Kasumi-1 (cell line): ENCODE results near the gene RFT1.

Source experiments
- DNase-seq, 2 experiments: peaks; one replicate each; lab custom pipeline; 2025; lab: John Stamatoyannopoulos, UW

RFT1 gene

DNA sequence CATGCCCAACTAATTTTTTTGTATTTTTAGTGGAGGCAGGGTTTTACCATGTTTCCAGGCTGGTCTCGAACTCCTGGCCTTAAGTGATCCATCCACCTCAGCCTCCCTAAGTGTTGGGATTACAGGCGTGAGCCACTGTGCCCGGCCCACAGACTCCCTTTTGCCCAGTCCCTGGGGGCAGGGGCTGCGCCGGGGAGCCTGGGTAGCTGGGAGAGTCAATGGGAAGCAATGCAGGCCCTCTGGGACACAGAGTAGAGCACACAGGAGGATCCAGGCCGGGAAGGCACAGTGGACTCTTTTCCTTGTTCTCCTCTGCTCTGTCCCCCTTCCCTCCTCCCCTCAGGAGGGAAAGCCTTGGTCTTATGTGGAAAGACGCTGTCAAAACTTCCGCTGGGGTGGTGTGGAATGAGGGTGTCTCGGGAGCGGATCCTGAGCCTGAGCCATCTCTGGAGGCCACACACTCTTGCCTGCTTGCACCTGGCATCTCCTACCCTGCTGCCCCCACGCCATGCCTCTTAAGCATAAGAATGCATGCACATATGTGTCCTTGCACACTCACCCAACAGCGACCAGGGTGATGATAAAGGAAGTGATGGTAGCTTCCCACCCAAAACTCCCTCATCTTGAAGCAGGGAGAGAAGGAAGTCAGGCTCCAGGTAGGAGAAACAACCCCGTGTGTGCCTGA is 18.9 kb upstream of the RFT1 start:
- DNase-seq: no peak

DNA sequence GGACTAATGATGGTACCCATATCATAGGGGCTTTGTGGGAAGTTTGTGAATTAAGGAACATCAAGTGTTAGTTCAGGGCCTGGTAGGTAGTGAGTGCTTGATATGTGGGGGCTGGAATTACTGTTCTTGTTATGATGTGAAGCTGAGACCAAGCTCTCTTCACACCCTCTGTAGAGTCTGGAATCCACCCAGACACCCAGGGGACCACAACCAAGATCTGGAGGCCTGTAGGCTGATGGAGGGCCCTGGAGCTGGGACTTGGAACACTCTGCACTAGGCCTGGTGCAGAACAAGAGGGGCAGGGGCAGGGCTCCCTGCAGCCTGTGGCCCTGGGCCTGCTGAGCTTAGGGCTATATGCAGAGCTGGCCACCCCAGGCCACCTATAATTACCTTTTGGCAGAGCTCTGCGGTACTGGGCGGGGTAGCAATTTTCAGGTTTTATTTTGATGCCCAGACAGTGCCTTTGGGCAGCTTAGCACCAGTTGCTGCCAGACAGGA is 17.7 kb upstream of the RFT1 start:
- no peak for DNase-seq

DNA sequence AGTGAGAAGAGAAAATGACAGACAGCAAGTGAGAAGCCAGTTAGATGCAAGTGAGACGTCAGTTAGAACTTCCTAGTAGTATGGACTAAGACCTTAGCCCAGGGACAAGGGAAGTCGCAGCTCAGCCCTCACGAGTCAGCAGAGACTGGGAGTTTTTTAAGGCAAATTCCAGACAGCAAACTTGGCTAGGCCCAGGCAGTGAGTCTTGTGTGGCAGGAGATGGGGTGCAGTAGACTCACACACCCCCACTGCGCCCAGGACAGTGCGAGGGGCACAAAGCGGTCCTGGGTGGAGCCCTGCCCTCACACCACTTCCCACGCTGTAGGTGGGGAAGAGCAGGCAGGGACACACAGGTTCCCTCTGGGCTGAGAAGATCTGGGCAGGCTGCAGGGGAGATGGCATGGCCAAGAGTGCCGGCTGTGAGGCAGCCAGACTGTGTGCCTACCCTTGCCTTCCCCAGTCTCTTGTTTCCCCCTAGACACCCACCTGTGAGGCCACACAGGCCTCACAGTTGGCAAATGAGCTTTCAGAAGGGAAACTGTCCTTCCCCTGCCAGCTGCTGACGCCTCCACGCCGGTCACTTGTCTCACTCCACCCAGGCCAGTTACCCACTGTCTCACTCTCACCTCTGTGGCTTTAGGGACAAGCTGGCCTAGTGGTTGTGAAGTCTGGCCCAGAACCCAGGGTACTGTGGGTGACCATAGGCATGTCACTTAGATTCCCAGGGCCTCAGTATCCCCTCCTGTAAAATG is 17.1 kb upstream of the RFT1 start:
- DNase-seq: no peak

DNA sequence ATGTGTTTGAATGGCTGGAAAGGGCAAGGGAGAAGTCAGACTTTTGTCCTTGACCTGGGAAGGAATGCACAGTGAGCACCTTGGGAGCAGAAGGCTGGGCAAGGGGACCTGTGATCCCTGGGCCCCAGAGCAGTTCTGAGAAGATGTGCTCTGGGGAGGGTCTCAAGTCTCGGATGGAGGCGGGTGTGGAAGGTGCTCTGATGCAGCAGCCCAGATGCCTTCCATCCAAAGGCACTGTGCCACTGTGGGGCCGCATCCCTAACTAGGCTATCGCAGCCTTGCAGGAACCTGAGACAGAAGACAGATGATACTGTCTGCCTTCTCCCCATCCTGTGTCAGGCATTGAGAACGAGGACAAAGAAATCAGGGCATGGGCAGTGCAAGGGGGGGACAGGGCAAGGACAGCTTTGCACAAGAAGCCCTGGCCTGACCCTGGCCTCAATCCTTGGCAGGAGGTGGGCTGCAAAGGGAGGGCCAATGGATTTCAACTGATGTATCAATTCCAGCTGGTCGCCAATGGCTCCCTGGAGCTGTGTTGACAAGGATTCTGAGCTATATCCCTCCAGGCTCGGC is 16.2 kb upstream of the RFT1 start:
- no peak for DNase-seq

DNA sequence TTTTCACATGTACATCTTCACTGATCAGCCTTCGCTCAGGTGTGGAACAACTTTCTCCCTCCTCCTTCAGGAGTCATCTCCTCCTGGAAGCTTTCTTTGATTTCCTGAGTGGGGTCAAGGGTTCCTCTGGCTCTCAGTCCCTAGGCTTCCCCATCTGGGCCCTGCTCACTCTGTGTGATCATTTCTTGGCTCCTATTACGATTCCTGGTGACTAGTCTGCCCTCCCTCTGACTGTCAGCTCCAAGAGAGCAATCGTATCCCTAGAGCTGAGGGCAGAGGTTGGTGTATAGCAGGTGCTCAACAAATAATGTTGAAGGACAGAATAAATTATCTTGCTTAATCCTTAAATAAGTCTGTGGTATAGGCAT is 15.5 kb upstream of the RFT1 start:
- DNase-seq: no peak

DNA sequence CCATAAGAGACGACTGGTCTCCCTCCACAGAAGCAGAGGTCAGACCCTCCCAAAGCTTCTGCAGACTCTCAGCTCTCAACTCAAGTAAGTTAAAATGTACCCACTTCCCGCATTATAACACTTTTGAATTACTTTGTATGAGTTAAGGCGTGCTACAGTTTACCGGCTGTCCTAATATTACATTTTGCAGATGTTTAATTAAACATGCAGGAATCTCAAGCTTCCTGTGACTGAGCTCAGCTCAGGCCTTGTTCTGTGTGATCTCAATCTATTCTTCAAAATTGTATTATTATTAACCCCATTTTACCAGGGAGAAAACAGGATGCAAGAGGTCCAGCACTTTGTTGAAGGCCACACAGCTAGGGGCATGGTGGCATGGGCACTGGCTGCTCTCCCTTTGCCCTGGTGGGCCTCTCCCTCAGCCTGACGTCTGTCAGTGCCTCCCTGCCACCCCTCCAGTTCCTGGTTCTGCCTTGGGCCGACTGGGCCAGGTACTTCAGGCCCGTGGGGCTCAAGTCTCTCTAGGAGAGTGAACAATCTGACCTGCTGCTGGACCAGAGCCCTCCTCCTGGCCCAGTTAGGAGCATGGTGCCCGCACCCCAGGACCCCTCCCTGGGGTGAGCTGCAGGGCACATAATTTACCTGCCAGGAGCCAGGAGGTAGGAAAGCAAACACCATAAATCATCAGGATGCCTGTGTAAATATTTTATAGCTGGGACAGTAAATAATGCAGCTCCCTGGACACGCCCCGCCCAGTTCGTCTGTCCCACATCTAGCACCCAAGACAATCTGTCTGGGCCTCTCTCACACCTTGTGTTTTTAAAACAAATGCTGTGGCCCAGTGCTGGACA is 14.9 kb upstream of the RFT1 start:
- DNase-seq: no peak

DNA sequence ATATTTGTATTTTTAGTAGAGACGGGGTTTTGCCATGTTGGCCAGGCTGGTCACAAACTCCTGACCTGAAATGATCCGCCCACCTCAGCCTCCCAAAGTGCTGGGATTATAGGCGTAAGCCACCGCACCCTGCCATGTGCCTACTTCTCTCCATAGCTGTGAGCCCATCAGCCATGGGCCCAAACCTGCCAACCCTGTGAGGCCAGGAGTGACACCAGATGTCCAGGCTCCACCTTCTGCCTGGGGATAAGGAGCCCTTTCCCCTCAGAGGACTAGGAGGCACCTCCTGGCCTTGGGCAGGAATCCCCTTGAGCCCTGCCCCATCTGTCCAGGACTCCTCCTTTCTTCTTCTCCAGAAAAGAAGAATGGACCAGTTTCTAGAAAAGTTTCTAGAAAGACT is 14.2 kb upstream of the RFT1 start:
- DNase-seq: no peak

DNA sequence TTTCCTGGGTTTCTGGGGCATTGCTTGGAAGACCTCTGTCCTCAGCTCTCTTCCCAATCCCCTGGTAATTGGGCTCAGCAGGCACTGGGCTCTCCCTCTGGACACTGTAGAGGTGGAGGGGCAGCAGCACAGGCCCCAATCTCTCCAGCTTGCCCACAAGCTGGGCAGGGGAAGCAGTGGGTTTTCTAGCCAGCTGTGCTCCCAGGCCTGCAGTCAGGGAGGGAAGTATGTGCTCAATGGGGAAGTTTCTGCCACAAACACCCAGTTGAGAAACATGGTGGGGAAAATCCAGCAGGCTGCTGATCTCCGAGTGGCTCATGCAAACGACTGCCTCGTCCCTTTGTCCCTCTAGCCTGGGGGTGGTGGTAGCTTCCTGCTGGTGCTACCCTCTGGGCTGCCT is 12.8 kb upstream of the RFT1 start:
- peak; percentile 65 to 79 for DNase-seq

DNA sequence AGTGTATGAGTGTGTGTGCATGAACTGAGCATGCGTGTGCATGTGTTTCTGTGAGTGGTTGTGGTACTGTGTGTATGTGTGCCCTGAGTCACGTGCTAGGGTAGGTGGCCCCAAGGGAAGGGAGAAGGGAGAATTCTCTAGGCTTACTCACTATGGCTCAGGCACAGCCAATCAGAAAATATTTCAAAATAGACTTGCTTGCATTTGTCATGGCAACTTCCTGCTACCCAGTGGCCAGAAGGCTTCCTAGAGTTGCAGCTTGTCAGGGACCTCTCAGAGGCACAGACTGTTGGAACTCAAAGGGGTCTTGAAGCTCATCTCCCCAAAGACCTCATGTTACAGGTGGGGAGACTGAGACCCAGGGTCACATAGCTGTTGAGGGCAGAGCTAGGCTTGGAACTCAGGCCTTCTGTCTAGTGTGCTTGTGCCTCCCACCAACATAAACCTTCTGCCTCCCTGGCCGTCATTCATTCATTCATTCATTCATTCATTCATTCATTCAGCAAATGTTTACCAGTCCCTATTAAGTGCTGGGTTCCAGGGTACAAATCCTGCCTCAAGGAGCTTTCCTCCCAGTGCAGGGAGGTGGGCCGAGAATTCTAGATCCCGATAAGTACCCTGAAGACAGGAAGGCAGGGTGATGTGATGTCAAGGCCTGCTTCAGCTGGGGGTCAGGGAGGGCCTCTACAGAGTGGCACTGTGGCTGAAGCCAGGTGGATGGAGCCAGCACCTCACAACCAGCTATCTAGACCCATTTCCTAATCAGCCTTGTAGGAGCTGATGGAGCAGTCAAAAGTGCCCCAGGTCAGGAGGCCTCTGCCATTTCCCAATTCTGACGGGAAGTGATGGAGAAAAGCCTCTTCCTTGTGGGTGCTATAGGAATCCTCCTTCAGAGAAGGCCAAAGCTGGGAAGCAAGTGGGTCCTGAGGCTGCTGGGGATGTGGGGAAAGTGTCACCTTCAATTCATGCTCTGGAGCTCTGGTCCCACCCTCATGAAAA is 10.9 kb upstream of the RFT1 start:
- DNase-seq: peak; percentile 78 to 84

DNA sequence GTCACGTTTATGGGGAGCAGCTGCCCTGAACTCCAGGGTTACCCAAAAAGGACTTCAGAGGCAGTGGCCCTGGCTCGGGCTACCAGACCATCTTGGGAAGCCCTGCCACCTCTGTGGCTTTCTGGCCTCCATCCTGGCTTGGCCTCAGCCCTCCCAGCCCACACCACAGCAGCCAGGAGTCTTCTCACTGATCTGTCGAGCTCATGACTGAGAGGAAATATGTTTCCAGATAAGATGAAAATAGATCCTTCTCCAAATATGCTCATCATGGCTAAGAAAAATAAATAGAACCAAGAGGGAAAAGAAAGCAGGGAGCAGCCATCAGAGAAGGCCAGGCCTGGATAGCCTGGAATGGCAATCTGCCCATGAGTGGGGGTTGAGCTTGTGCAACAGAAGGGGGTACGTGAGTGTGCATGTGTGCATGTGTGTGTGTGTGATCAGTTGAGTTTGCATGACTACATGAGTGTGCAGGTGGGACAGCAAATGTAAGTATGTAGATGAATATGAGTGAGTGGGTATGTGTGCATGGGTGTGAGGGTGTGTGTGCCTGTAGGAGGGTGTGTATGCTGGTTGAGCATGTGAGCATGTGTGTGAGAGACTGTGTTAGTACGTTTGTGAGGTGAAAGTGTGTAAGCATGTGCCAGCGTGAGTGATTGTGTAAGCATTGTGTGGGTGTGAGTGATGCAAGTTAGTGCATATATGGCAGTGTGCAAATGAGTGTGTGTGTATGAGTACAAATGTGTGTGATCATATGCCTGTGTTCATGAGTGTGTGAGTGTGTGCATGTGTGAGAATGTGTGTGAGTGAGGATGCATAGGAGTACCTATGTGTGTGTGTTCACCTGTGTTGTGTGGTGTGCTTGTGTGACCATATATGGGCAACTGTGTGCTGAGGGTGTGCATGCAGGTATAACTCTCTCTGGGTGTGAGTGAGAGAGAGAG is 9.9 kb upstream of the RFT1 start:
- no peak for DNase-seq

DNA sequence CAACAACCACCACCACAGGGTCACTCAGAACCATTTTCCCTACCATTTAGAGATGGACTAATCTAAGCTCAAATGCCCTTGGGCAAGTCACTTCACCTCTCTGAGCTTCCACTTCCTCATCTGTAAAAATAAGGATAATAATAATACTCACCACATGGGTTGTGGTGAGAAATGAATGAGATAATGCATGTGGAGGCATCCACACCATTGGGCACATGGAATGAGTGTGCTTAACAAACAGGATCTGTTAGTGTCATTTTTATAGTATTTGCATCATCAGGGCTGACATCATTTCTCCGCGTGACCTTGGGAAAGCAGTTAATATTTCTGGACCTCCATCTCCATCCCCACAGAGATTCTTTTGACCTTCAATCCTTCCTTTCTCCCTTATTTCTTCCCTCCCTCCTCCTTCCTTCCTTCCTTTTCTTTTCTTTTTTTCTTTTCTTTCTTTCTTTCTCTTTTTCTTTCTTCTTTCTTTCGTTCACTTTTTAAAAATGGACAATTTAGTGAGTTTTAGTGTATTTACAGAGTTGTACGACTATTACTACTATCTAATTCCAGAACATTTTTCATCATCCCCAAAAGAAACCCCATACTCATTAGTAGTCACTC is 7.7 kb upstream of the RFT1 start:
- no peak for DNase-seq

DNA sequence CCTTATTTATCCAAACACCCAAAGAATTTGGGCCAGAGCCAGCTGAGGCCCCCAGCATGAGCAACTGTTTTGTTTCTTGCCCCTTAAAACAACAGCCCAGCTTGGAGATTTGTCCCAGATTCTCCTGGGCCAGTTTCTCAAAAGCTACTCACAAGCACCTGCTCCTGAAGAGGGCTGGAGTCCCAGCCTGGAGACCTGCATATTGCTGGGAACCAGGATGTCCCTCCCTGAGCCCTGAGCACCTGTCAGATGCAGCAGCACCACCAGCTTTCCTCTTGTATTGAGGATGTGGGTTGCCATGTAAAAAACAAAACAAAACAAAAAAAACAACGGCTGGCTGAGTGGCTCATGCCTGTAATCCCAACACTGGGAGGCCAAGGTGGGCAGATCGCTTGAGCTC is 7.0 kb upstream of the RFT1 start:
- DNase-seq: no peak

DNA sequence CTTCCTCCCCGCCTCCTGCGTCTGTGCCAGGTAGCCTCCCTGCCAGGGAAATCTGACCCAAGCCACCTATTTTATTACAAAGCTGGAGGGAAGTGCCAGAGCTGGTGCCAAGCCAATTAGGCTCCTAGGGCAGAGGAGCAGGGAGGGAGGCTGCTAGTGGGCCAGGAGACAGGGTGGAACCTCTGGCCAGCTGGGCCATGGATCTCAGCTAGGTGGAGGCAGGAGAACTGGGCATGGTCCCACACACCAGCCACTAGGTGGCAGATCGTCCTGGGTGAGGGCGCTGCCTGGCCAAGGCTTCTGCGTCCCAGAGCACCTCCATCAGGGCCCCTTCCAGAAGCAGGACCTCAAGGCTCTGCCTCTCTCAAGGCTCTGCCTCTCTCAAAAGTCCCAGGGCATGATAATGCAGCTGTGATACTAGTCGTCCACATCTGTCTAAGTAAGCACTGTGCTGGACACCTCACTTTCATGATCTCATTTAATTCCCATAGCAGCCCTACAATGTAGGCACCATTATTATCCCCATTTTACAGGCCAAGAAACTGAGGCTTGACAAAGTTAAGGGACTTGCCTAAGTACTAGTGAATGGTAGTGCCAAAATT is 4.5 kb upstream of the RFT1 start:
- peak; percentile 59 to 60 for DNase-seq

DNA sequence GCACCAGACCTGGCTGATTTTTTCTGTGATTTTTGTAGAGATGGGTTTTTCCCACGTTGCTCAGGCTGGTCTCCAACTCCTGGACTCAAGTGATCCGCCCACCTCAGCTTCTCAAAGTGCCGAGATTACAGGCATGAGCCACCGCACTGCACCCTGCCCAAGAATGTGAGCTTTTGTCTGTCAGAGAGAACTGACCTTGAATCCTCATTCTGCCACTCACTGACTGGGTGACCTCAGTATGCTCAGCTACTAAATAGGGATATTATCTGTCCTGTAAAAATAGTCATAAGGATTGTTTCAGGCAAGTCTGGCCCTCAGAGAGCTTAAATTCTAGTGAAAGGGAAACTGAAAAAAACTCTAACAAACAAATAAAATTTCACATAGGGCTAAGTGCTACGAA is 2.1 kb upstream of the RFT1 start:
- DNase-seq: no peak

DNA sequence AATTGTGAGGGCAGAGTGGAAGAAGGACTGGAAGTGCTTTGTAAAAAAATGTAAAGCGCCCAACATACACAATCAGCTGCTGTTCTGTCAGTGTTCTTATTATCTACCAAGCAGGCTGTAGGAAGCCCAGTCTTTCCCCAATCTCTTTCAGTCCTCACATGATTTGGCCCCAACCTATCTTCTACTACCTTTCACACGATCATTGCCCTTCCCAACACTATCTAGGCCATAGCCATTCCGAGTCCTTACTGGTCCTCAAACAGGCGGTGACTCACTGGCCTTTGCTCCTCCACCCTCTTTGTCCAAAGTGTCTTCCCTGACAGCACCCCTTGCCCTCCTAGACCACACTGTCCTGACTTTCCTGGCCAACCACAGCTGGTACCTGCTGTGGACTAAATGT is 861 bp upstream of the RFT1 start:
- DNase-seq: no peak

DNA sequence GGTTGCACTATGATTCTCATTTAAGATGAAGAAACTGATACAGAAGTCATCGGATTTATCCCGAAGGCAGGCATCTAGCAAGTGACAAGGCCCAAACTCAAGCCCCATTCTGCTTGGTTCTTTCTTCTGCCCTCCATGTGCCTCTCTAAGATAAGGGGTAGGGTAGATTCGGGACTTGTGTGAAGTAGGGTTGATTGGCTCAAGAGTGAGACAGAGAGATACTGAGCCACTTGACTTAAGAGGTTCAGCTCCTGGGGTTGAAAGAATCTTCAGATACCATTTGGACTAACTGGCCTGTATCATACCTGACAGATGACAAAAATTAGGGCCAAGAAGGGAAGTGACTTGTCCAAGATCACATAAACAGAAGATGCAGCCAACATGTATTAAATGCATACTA is 891 bp downstream of the RFT1 start:
- no peak for DNase-seq

DNA sequence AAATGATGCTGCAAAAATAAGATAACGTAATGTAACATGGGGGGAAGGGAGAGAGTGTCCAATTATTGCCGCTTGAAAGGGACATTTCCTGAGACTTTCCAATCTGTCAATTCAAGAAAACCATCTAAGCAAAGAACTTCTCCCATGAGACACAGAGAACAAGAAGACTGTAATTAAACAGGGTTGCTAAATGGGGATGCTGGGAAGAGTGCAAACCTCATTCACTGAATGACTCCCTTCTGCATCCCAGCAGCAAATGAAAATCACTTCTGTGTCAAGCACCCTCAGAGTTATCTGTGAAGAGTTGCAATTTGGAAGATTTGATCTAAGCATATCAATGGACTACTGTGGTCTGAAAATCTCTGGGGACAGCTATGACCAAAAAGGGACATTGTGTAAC is 3.6 kb downstream of the RFT1 start:
- DNase-seq: no peak

DNA sequence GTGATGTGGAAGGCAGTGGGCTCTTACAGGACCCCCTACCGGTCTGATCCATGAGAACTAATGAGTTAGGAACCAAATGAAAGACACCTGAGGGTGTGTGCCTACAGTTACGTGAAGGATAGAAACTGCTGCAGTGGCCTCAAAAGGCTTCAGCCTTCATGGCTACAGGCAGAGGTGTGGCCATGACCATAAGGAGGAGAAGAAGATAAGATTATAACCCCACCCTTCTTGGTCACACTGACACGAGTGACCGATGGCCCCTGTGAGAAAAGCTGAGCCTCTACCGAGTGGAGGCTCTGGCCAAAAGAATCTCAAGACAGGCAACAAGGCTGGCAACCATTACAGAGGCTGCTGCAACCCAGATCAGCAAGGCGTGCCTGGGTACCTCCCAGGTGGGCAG is 6.3 kb downstream of the RFT1 start:
- DNase-seq: no peak

DNA sequence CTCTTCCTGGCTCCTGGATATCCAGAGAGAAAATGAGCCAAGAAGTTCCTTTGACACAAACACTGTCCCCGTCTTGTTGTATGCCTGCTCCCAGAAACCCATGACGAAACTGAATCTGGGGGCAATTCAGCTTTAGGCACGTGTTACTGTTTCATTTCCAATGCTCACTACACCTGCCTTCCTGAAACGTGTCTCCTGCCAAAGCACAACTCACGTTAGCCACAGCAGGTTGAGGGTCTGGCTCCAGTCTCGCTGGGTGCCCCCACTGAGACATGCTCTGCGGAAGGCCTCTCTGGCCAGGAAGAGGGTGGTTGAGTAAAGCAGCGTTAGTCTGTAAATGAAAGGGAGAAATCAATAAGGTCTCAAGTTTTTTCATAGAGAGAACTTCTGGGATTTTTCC is 6.7 kb downstream of the RFT1 start:
- no peak for DNase-seq
